ENCODE data around the gene RNF130.

Gene RNF130

DNA sequence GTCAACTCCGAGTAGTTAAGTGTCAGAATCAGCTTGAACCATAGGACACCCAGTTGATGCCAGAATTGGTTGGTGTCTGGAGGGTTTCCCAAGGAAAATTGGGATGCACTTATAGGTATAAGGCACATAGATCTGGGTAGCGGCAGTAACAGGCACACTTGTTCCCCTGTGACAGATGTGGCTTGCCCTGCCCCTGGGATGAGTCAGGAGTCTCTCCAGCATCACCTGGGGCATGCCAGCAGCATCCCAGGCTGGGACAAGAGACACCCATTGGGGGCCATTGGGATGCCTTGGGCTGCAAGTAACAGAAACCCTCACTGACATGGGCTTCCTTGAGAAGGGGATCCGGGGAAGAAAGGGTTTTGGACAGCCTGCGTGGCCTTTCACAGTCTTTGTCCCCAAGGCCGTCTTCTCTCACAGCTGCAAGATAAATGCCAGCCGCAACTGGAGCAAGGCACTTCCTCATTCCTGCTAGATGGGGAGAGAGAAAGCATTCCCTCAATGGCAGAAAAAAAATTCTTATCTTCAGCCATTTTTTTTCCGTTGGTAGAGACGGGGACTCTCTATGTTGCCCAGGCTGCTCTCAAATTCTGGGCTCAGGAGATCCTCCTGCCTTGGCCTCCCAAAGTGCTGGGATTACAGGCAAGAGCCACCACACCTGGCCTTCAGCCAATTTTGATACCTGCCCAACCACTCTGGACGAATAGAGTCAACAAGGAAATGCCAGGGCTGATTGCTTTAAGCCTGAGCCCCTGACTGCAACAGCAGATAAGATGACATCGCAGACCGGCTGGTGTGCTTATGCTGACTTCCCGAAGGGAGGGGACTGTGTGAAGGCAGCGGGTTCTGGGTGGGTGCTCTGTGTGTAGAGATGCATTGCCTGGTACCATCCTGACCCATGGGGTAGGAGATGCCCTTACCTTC lies 13.3 kb upstream of the RNF130 start:
- no peak for DNase-seq

DNA sequence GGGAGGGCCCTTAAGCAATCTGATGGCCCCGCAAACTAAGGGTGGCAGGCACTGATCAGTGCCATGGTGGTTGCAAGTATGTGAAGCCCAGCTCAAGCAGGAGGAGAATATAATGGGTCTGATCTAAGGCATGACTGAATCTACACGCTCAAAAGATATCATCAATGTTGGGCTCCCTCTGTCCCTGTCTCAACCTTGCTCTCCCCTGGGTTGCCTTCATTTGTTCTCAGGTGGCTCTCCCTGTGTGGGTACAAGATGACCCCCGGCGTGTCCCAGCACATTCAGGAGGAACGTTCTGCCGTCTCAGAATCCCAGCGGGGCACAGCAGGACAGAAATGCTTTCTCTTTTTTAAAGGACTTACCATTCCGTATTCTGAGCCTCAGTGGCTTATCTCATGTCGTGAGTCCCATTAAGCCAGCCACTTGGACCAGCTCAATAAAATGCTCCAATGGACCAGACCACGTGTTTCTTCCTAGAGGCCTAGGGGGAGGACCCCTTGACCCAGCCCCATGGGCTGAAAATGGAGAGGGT lies 12.0 kb upstream of the RNF130 start:
- no peak for DNase-seq

DNA sequence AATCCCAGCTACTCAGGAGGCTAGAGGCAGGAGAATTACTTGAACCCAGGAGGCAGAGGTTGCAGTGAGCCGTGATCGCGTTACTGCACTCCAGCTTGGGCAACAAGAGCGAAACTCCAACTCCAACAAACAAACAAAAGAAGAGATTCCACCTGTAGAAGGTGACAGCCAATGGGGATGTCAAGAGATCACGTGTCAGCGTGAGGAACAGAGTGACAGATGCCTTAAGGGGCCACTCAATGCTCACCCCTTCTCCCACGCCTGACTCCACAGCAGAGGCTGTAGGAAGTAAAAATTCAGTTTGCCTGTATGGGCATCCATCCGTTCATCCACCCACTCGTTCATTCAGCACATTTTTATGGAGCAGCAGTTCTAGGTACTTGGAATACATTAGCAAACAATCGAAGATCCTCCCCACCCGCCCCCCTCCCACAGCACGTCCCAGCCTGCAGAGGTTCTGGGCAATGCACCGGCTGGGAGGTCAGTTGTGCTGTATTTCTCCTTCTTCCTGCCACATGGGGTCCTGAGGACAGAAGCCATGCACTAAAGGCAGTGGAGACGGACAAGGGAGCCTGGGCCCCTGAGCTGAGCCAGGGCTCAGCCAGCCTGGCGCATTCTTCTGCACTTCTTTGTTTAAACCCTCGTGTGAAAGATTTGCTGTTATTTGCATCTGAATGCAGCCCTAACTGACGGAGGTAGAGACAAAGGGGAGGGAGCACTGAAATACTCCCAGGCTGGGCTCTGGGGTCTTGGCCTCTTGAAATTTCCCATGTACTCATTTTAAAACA lies 11.3 kb upstream of the RNF130 start:
- no peak for DNase-seq

DNA sequence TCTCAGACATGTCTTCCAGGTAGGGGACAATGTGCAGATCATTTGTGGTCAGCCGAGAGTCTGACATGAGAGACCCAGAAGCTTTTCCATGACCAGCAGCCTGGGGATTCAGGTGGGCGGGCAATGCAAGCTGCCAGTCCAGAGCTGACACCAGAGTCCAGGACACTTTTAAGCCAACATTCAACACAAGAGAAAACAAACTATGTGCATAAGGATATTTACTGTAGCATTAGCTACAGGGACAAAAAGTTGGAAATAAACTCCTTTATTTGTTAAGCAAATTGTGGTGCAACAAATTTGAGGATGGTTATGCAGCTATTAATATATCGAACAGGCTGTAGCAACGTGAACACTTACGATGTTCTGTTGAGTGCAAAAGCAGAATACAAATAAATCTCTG lies 9.9 kb upstream of the RNF130 start:
- no peak for DNase-seq

DNA sequence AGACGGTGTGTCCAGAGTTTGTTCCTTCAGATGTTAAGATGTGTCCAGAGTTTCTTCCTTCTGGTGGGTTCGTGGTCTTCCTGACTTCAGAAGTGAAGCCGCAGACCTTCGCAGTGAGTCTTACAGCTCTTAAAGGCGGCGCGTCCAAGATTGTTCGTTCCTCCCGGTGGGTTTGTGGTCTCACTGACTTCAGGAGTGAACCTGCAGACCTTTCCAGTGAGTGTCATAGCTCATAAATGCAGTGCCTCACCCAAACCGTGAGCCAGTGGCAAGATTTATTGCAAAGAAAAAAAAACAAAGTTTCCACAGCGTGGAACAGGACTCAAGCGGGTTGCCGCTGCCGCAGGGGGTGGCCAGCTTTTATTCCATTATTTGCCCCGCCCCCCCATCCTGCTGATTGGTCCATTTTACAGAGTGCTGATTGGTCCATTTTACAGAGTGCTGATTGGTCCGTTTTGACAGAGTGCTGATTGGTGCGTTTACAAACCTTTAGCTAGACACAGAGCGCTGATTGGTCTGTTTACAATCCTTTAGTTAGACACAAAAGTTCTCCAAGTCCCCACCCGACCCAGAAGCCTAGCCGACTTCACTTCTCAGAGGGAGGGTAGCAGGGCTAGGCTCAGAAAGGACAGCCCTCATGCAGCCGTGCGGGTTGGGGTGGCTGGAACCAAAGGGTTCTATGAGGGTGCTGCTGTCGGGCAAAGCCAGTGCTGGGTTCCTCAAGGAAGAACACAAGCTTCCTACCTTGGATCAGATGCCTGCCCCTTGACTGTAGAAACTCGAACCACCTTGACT lies 9.1 kb upstream of the RNF130 start:
- DNase-seq, result no peak

DNA sequence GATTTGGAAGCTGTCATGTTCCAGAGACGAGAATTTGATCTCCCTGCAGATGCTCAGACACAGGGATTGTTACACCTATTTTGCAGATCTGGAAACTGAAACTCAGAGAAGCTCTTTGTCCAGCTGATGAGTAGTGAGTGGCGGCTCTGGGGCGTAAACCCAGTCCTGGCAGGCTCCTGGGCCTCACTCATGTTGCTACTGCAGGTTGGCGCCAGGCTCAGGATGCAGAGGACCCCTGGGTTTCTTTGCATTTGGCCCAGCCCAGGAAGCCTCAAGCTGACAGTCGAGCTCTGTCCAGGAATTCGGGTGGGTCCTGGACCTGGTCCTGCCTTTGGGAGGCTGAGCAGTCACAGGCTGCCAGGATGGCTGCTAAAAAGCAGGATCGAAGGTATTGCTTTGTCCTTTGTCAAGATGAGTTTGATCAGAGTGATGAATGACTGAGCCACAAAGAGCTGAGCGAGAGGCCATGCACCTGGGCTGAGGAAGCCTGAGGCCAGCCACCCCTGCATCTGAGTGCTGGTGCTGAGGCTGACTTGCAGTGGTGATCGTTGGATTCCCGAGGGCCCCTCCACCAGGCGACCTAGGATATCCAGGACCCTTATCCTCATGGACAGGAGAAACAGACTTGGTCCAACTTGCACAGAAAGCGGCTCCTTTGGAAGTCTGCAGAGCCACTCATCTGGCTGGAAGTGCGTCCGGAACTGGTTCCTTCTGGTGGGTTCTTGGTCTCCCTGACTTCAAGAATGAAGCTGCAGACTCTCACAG lies 8.3 kb upstream of the RNF130 start:
- no peak for DNase-seq

DNA sequence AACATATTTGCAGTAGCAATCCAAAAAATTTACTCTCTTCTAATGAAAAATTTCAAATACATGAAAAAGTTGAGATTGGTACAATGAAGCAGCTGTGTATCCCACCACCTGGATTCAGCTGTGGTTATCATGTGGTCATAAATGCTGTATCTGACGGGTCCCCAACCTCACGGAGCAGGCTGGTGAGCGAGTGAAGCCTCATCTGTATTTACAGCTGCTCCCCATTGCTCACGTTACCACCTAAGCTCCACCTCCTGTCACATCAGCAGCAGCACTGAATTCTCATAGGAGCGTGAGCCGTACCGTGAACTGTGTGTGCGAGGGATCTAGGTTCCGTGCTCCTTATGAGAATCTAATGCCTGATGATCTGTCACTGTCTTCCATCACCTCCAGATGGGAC lies 6.8 kb upstream of the RNF130 start:
- DNase-seq, result no peak

DNA sequence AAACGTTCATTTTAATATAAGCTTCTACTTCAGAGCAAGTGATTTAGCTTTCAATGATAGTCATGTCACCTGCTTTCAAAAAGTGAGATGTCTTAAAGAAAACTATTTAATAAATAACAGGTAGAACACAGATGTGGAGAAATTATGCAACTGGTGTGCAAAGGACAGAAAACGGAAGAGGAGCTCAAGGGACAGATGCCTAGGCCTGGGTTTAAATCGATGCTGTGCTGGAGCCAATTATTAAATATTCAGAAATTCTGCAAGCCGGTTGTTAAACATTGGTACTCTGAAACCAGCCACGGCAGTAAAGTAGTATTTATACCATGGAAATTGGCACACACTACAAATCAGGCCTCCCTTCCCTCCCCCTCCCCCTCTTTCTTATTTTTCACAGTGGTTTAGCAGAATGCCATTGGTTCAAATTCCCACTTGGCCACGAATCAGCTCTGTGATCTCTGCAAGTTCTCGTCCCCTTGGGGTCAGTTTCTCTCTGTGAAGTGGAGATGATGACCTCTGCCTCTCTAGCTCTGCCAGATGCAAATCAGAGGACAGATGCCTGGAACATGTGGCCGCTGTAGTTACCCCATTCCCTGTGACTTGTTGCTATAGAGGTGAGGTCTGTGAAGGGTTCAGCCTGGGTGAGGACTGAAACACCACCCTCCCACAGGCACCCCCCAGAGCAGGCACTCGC lies 6.2 kb upstream of the RNF130 start:
- DNase-seq, result no peak

DNA sequence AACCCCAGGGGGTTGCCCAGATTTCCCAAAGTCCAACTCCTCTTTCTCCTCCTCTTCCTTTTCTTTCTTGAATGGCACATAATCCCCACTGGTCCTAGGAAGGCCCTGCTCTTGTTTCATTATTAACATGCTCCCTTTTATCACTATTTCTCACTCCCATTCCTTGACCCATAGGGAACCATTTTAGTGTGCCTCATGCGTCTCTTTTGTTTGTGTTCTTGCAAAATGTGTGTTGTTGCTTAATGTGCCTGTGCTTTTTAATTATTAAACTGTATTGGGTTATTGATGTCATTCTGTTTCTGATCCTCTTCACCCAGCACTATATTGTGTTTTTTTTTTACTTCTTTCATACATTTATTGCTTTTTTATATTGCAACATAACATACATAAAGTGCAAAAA lies 4.1 kb upstream of the RNF130 start:
- DNase-seq, result no peak

DNA sequence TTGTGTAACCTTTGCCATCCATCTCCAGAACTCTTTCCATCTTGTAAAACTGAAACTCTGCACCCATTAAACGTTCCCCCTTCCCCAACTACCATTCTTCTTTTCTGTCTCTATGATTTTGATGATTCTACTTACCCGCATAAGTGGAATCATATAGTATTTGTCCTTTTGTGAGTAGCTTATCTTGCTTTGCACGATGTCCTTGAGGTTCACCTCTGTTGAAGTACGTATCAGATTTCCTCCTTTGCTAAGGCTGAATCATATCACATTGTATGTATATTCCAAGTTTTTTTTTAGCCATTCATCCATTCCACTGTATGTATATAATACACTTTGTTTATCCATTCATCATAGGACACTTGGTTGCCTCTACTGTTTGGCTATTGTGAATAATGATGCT lies 2.9 kb upstream of the RNF130 start:
- DNase-seq, result no peak

DNA sequence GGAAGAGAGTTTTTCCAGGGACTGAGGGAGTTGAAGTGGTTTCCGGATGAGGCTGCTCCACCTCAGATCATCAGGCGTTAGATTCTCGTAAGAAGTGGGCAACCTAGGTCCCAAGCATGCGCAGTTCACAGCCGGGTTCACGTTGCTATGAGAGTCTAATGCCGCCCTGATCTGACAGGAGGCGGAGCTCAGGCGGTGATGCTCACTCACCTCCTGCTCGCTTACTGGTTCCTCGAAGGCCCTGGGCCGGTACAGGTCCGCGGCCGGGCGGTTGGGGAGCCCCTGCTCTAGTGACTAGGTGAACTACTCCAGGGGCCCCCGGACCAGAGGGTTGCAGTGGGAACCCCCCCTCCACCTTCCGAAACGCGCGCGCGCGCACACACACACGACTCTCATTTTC lies 997 bp upstream of the RNF130 start:
- DNase-seq, result no peak

DNA sequence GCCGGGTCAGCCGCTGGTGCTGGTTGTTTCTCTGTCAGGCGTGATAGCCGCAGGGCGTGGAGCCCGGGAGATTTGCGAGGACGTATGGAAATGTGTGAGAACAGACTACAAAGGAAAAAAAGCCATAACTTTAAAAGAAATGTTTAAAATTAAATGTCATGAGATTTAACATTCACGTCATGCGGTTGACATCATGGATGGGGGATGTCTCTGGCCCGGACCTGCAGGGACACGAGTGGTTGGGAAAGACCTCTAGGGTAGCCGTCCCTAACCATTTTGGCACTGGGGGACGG lies 643 bp upstream of the RNF130 start:
- DNase-seq, result no peak

DNA sequence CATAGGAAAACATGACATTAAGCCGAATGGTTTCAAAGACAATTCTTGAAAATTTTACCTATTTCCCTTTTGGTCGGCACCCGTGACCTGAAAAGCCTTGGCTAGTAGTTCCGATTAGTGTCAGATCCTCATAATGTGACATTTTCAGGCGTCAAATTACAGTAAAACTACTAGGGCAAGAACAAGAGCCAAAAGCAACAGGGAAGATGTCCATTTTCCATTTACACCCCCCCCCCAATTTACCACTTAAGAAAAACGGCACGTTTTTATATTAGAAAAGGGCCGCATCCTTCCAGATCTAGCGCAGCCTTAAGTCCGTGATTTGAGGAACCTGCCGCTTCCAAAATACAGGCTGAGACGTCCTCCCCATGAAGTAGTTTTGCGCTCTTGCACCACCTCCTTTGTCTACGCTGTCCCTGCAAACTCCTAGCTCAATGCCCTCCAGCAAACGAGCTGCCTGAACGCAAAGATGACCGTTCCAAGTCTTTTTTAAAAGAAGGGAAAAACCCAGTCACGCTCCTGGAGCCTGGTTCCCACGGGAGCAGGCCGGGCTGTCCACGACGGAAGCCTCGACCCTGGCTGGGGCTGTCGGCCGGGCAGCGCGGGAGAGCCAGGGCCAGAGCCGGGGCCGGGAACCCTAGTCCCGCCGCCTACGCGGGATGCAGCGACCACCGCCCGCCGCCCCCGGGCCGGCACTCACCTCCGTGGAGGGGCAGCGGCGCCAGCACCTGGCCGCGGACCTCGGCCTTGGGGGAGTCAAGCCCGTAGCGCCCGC lies 616 bp downstream of the RNF130 start:
- DNase-seq, result no peak

DNA sequence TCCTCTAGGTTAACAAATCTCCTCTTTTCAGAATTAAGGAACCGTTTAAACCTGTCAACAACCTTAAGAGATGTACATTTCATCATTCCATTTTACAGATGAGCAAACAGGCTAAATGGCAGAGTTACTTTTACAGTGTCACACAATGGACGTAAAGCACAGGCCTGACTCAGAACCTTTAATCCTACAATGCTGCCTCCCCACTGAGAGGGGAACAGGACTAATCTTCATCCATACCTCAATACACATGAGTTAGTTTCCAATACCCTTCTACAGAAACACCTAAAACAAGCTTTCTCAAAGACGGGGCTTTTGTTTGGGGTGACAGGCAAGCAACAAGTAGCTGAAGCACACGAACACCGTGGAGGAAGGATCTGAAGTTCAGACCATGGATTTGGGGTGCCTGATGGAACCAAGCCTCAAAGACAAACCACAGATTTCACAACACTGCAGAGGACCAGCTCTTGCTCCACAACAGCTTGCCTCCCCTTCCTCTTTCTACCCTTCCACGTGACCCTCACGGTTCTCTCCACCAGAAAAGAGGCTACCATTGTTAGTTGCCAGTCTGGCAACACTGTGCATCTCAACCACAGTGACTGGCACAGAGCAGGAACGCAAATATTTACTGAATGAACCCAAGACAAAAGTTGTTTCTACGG lies 1.8 kb downstream of the RNF130 start:
- DNase-seq, result no peak

DNA sequence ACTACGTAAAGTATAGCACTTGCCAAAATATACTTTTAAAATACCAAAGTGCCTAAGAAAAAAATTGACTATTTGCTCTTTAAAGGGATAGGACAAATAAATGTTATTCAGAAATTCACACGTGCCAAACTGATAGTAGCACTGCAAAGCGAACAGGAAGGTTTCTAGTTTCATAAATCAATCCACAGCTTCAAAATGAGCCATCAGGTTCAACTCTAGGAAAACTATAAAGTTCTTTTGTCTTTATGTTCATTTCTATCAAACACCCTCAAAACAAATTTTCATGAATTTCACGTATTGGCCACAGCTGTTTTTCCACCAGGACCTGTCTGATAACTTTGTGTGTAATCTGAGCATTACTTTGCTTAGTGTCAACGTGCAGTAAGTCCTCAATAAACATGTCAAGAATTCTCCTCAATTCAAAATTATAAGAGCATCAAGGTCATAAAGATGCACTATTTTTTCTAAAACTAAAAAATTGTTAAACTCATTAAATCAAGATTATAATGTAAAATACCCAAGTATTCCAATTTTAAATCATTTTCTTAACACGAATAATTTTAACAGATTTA lies 3.0 kb downstream of the RNF130 start:
- DNase-seq, result no peak

DNA sequence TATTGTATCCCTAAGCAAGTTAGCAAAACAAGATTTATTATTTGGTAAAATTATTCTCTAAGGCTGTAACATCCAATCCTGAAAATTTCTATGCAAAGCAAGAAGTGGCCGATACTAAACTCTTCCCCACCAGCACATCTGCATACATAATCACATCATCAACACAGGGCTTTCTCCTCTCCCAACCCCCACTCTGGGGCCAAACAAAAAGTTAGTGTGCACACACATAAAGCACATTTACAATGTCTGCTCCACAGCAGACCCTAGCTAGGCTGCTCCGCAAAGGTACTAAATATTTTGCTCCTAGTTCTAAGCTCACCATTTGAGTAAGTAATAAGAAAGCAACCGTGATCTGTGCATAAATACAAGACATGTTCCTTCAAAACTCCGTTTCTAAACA lies 3.6 kb downstream of the RNF130 start:
- no peak for DNase-seq

DNA sequence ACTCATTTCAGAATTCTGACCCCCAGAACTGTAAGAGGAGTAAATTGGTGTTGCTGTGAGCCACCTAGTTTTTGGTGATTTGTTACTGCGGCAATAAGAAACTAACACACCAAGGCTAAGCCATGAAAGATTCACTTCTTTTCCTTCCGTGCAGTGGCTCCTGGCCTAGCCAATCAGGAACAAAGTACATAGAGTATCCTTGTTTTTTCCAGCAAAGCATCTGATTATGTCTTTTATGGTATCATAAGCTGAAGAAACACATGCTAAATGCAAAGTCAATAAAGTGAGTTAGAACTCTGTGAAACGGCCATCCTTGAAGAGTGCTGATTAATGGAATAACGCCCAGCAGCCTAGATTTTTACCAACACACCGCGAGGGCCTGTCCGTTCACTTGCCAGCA lies 11.4 kb downstream of the RNF130 start:
- DNase-seq, result no peak

DNA sequence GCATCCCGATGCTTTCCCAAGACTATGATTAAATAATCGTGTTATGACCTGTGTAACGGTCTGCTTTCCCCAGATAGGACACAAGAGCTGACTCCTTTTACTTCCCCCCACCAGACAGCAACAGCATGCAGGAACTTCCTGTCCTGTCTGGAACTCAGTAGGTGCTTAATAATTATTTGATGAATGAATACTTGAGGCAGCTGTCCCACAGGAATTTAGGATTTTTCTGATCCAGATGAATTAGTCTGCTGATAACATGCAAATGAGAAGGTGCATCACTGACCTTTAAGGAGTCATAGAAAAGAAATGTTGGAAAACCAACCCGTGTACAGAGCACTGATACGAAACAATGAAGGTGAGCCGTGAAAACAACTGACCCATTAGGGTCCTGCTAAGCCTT lies 12.2 kb downstream of the RNF130 start:
- no peak for DNase-seq

DNA sequence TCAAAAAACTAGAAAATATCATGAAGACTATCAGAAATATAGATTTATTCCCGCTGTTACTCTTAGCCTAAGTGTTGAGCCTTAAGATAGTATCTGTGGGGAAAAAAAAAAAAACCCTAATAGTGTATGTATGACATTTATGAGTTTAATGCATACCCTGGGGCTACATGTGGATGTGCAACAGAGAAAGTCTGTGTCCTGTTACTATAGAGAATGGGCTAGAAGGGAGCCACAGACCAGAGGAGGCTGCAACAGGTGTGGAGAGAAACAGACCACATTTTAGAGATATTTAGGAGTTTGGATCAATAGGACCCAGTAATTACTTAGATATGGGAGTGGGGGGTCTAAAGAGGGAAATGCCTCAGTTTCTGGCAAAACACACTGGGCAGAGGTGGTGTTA lies 15.4 kb downstream of the RNF130 start:
- no peak for DNase-seq

DNA sequence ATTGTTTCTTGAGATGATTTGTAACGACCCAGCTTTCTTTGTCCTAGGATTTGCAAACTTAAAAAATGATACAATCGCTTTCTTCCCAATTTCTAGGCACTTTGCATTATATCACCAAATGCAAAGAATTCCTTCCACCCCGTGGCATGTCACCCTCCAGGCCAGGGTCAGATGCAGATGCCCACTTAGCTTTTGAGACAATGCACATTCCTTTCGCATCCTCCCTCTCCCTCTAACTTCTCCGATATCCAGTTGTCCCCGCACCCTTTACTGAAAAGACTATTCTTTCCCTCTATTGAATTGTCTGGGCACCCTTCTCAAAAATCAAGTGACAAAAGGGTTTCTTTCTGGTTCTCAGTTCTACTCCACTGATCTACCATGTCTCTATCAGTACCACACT lies 17.3 kb downstream of the RNF130 start:
- no peak for DNase-seq
